Embryonic facial prominence (tissue), 1 donor: ENCODE results near the gene SPATA33.

Experiments
- DNase-seq: peaks from one replicate; pipeline ENCODE4 v3.0.0-alpha.2; 2016; ENCODE audit errors: extremely low spot score

SPATA33 gene

DNA sequence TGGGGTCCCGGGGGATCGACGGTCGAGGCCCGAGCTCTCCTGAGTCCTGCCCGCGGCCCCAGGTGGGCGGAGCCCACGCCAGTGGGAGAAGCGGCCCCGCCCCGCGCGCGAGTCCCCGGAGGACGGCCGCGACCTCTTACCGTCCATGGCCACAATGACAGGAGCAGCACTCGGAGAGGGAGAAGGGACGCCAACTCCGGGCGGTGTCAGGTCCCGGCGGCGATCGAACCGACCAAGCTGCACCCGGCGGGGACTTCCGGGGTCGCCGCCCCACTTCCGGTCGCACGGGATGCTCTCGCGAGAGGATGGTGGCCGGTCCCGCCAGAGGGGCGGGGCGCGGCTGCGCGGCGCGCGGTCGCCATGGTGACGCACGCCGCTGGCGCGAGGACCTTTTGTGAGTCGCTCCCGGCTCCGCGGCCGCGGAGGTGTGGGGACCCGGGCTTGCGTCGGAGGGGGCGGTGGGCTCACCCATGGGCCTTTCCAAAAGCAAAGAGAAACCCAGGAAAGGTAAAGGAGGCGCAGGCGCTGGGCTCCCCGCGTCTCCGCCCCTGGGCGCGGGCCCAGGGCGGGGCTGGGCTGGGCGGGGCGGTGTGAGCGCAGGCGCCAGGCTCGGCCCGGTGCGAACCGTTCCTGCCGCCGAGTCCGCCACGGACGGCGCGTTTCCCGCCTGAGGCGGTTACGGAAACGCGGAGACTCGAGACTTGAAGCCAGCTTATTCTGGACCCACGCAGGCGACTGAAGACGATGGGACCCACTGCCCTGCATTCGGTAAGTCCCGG lies at the start of gene SPATA33, which contains the start of gene CHMP1A:
Gene SPATA33 (plus strand): TSS at position 395 of the 779 bp plus-strand sequence. CDS start 76 bp downstream, at position 471.
Gene CHMP1A (minus strand): TSS at position 267 of the 779 bp plus-strand sequence. CDS start 120 bp downstream, at position 147.
- peak; percentile 74 for DNase-seq

DNA sequence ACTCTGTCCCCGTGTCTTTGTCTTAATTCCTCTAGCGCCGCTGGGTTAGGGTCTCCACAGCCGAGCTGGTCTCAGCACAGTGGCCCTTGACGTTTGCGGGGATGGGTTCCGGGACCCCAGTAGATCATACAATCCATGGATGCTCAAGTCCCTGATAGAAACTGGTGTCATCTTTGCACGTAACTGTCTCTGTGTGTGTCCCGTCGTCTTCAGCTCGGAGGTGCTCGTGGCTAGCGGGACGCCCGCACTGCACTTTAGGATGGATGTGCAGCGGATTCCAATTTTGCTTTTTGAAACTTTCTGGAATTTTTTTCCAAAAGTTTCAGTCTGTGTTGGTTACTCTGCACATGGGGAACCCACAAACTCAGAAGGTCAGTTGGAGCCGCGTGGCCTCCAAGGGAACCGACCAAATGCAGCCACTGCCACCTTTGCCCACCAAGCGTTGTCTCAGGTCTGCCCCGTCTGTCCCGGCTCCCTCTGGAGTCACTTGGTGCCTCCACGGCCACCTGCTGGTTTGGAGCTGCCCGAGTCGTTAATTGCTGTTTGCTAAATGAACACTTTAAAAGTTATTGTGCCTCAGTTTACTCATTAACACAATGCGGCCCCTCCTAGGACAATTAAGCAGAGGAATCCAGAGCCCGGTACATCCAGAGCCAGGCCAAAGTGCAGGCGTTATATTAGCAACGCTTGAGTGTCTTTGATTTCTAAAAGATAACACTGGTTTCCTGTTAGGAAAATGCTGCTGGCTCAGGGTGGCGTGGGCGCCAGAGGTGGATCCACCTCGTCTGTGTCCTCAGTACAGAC lies 49.5 kb upstream of the SPATA33 start:
- no peak for DNase-seq

DNA sequence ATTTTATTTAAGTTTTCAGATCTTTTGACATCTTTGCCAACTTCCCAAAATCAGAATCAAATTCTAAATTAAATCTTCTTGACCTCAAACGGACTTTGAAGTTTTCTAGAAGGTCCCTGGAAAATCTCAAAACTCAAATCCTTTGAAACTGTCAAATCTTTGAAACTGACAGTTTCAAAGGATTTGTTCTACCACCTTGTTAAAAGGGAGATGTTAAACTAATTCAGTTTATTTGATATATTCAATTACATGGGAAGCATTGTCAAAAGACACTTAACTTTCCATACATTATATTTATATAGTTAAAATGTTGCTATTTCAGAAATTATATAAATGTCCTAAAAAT lies 47.6 kb upstream of the SPATA33 start:
- DNase-seq: no peak

DNA sequence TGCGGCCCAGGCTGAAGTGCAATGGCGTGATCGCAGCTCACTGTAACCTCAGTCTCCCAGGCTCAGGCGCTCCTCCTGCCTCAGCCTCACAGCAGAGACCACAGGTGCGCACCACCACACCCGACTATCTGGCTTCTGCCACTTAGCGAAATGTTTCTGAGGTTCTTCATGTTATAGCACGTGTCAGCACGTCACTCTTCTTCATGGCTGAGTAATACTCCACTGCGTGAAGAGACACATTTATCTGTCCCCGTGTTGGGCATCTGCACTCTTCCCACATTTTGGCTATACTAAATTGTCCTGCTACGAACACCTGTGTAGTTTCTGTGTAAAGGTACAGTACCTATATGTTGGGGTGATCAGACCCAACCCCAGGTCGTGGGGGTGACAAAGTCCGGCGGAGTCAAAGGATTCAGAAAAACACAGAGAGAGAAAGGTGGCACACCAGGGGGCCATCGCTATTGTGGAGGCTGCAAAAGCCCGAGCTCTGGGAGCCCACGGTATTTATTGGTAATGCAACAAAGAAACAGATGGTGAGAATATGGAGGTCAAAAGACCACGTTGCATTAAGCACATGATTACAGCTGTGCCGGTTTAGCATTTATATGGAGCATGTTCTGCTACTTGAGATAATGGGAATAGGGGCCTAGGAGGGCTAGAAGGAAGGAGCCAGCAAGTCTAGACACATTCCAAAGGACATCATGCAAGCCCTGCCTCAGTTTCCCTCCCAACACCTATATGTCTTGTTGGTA lies 45.0 kb upstream of the SPATA33 start:
- no peak for DNase-seq

DNA sequence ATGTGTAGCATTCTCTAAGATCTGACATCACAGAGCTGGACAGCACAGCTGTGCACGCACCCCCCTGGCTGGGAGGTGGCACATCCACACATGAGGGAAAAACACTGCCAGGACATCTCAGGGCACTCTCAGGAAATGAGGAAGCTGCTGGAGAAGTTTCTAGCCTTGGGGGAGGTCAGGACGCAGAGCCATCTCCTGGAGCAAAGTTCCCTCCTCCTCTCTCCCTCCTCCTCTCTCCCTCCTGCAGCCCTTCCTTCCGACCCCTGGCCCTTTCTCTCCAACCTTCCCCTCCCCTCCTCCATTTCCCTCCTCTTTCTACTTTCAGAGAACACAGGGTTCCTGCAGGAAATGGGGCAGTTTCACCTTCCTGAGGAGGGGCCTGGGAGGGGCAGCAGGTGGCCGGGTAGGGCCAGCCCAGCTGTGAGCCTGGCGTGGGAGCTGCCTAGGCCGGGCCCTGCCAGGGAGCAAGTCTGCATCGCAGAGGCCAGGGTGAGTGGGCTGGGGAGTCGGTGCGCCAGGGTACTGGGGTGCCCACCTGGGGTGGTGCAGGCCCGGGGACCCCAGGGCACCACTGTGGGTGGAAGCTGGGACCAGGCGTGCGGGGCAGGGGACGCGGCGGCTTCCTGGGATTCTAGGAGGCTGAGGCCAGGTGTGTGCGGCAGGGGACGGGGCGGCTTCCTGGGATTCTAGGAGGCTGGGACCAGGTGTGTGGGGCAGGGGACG lies 44.2 kb upstream of the SPATA33 start, which contains the start of gene DPEP1:
Gene DPEP1 (plus strand): TSS at position 412 of the 723 bp plus-strand sequence. CDS start 16,769 bp downstream, outside the sequence.
- DNase-seq: no peak

DNA sequence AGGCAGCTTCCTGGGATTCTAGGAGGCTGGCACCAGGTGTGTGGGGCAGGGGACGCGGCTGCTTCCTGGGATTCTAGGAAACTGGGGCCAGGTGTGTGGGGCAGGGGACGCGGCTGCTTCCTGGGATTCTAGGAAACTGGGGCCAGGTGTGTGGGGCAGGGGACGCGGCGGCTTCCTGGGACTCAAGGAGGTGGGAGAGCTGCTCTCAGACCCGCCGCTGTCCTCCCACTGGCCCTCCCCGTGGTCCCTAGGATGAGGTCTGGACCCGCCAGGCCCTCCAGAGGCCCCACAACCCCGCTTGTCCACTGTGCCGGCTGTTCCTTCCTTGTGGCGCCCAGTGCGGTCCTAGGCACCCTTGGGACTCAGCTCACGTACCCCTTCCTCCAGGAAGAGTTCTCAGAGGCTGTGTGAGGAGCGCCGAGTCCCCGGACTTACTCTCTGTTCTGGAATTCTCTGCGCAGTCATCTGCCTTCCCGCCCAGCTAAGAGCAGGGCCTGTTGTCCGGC lies 43.6 kb upstream of the SPATA33 start:
- DNase-seq: no peak

DNA sequence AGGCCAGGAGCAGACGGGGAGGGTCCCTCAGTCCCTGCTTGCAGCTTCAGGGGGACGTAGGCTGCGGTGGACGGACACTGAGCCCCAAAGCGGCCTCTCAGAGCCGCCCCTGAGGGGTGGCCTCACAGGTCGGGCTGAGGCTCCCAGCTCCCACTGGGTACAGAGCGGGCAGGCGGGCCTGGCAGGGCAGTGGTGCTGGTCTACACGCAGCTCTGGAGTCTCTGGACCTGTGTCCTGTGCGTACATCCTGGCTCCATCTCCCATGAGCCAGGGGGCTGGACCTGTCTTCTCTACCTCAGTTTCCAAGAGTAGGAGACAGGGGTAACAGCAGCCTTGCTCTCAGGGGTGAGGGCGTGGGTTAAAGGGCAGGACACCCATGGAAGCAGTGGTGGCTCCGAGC lies 42.5 kb upstream of the SPATA33 start:
- DNase-seq: no peak

DNA sequence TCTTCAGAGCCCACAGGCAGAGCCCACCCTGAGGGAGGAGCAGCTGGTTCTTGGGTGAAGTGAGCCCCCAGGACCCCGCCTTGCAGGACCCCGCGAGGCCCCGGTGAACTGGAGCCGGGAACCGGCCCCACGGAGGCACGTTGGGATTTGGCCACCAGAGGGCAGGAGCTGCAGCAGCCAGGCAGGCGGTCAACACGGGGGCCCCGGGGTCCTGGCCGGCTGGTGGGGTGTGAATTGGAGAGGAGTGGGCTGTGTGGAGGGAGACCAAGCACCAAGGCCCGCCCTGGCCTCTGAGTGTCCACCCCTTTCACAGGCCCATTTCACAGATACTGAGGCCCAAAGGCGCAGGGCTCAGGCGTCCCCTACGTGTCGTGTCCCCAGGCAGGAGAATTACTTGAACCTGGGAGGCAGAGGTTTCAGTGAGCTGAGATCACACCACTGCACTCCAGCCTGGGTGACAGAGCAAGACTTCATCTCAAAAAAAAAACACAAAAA lies 42.0 kb upstream of the SPATA33 start:
- DNase-seq: no peak

DNA sequence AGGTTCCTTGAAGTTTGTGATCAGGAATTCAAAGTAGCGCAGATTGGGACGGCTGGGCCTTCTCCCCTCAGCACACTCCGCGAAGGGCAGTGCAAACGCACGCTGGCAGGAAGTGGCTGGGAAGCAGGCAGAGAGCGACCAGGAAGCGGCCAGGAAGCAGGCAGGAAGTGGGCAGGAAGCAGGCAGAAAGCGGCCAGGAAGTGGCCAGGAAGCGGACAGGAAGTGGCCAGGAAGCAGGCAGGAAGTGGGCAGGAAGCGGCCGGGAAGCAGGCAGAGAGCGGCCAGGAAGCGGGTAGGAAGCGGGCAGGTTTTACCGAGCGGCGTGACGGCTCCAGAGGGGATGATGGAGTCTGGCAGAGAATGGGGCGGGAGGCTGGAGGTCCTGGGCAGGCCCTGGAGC lies 41.0 kb upstream of the SPATA33 start:
- DNase-seq: no peak

DNA sequence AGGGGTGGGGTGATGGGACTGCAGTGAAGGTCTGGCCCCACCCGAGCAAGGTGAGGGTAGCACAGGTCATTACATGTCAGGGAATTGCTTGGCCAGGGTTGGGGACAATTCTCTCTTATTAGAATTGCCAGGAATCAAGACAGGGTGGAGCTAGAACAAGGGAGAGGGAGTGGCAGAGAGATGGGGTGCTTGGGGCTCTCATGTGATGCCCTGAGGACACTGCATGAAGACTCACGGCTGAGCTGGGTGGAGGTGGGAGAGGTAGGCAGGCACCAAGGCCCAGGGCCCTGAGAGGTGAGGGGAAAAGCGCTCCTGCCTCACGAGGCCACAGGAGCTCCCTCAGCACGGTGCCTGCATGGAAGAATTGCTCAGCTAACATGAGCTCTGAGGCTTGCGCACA lies 40.6 kb upstream of the SPATA33 start:
- DNase-seq: no peak

DNA sequence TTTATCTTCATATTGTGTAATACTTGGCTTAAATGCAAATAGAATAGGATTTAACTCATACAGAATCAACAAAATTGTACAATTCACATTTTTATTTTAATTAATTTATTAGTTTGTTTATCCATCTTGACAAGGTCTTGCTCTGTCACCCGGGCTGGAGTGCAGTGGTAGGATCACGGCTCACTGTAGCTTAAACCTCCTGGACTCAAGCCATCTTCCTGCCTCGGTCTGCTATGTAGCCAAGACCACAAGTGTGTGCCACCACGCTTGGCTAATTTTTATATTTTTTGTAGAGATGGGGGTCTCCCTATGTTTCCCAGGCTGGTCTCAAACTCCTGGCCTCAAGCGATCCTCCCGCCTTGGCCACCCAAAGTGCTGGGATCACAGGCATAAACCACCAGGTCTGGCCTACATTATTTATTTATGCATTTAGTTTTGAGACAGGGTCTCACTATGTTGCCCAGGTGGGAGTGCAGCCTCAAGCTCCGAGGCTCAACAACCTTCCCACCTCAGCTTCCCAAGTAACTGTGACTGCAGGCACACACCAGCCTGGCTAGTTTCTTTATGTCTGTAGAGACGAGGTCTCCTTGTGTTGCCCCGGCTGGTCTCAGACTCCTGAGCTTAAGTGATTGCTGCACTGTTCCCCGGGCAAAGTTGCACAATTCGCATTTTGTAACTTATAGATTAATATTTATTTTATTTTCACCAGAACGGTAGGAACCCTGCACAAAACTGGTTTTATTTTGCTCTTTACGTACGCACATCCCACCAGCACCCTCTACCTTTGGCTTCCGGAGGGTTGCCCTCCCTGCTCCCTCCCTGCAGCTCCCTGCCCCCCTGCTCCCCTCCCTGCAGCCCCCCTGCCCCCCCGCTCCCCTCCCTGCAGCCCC lies 39.3 kb upstream of the SPATA33 start:
- DNase-seq: no peak

DNA sequence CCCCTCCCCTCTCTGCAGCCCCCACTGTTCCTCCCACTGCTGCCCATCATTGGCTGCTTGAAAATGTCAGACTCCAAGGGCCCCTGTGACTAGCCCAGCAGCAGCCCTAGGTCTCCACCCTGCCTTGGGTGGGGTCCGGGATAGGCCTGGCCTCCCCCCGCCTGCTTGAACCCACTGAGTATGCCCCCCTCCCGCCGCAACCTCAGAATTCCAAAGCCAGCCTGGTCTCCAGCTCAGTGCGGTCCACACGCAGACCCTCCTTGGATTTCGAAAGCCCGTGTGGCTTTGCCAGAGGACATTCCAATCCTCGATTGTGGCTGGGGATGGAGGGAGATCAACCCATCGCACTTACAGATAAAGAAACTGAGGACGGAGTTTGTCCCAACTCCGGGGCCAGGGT lies 37.8 kb upstream of the SPATA33 start:
- peak; percentile 50 for DNase-seq

DNA sequence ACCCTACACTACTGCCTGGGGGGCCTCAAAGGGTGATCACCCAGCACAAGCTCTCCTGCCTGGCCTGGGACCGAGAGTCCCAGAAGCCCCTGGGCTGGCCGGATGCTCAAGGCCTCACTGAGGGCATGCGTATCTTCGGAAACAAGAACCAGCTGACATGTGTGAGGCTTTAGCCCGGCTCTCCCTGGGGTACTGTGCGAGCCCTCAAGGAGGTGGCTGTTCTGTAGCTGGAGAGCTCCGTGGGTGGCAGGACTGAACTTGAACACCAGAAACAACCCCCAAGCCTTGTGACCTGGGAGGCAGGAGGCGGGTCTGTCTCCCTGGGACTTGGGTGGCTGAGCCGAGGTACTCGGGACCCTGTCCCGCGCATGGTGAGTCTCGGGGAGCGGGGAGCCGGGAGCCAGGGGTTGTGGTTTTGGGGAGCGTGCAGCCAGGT lies 37.2 kb upstream of the SPATA33 start:
- DNase-seq: no peak

DNA sequence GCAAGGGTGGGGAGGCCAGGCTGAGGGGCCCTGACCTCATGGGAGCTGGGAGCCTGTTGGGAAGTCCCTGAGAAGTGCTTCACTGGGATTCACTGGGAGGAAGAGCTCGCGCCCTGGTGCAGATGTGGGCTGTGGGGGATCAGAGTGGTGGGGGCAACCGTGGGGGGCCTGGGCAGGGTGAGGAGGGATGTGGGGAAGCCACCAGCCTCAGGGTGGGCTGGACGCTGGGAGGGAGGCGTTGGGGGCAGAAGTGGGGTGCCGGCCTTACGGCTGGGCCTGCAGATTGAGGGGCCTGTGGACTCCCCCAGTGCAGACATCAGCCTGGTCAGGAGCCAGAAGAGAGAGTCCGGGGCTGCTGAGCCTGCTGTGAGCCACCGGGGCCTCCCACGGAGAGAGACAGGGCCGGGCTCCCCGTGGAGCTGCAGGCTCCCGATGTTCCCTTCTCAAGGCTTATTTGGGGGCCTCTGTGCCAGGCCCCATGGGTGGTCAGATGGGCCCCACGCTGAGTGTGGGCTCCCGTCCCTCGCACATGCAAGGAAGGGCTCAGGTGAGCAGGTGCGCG lies 36.4 kb upstream of the SPATA33 start:
- DNase-seq: no peak

DNA sequence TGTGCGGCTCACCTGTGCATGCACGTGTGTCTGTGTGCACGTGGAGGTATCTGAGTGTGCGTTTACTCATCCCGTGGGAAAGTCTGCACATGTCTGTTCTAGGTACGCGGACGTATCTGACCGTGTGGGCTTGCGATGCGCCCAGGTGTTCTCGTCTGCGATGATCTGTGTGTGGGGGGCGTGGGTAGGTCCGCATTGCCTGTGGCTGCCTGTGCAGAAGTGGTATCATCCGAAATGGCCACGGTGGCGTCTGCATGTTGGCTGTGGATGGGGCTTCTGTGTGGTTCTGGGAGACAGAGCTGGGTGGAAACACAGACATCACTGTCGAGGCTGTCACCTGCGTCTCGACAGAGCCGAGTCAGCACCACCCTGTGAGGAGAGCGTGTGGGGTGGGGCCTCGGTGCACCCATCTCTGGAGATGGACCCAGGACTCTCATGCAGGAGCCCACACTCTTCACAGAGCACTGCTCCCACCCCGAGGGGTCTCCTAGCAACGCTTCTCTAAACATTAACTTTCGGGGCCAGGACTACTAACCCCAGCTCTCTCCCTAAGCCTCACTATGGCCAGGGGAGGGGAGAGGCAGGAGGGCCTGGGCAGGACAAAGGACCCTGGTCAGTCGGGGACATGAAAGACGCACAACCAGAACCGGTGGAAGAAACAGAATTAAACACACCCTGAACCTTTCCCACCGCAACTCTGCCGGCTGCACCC lies 35.8 kb upstream of the SPATA33 start:
- no peak for DNase-seq

DNA sequence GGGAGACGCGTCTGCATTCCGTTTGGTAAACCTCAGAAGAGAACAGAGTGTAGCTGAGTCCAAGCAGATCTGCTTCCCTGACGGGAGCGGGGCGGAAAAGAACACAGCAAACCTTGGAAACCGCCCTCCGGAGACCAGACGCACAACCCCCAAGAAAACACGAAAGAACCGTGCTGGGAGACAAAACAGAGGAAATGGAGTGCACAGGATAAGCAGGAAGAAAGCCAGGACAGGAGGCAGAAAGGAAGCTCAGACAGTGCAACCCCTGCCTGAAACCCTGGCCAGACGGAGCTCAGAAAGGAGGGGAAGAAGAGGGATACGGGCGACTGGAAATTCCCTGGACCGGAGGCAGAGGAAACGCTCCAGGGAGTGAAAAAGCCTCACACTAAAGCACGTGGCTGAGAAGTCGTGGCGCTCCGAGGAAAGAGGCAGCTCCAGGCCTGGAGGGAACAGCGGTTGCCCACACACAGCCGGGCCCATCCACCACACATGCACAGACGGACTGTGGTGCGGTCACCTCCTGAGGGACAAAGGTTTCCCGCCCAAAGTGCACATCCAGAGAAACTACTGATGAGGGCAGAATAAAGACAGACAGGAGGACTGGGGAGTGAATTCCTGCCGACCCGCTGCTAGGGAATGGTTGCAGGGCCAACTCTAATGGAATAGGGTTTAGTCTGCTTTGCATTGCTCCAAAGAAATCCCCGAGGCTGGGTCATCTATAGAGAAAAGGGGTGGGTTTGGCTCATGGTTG lies 34.0 kb upstream of the SPATA33 start:
- no peak for DNase-seq

DNA sequence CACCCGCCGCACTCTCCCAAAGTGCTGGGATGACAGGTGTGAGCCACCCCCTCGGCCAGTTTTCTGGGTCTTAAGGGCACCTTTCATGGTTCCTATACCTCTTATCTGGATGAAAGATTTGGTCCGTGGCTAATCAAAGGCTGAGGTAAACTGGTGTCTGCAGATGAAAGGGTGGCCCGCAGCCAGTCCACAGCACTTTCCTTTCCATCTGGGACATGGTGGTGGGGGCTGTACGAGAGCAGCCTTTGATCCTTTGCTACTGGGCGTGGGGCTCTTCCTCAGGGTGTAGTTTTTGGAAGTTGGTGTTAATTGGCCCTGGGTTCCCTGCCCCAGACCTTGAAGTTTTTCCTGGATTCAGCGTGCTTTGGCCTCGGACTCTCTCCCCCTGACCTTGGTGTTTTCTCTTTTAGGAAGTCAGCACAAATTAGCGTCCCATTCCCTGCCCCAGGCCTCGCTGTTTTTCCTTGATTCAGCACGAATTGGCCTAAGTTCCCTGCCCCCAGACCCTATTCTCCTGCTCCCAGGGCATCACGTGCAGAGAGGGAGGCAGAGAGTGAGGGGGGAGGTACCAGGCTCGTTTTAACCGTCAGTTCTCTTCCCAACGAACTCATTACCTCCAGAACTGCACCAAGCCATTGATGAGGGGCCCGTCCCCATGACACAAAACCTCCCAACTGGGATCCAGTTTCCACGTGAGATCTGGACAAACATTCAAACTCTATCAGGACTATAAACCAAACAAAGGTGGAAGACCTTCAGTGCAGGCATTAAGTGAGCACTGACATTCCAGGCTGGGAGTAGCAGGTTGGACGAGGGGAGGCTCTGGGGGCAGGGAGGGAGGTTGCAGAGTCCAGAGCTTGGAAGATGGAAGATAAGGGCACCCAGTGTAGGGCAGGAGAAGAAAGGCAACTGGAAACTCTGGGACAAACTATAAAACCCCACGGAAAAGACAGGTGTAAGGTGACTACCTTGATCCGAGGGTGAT lies 32.6 kb upstream of the SPATA33 start:
- DNase-seq: no peak
